MM.1S (cell line): ENCODE measurements around the gene DNAAF1.

Source experiments
- DNase-seq: peaks from one replicate; pipeline ENCODE4 v3.0.0-alpha.2; 2015
- H2AFZ ChIP-seq: fragments of 300-600 bp; sonication (generic); 2 replicates; pipeline ENCODE4 v1.6.0; 2016; ENCODE audit warnings: antibody characterized with exemption, low read length
- H3F3A ChIP-seq: fragments of 300-600 bp; sonication (generic); 2 replicates; pipeline ENCODE4 v1.6.1; 2016; ENCODE audit warnings: mild to moderate bottlenecking, antibody characterized with exemption, low read length, moderate library complexity, mixed read lengths; ENCODE audit not compliant: insufficient read depth
- H3K27ac ChIP-seq: fragments of 300-600 bp; sonication (generic); 2 replicates; pipeline ENCODE4 v1.5.1; 2016; ENCODE audit warnings: mild to moderate bottlenecking, low read length
- H3K27me3 ChIP-seq: fragments of 300-600 bp; sonication (generic); replicated peaks from 2 replicates; pipeline ENCODE4 v1.6.0; 2016; ENCODE audit warnings: low read length; ENCODE audit not compliant: insufficient read depth
- H3K36me3 ChIP-seq: fragments of 300-600 bp; sonication (generic); replicated peaks from 2 replicates; pipeline ENCODE4 v1.6.1; 2016; ENCODE audit warnings: mild to moderate bottlenecking, low read length, mixed read lengths; ENCODE audit not compliant: insufficient read depth
- H3K4me1 ChIP-seq: fragments of 300-600 bp; sonication (generic); 2 replicates; pipeline ENCODE4 v1.6.1; 2016; ENCODE audit warnings: low read length, mixed read lengths
- H3K4me2 ChIP-seq: fragments of 300-600 bp; sonication (generic); 2 replicates; pipeline ENCODE4 v1.6.0; 2016; ENCODE audit warnings: low read depth, low read length
- H3K4me3 ChIP-seq: fragments of 300-600 bp; sonication (generic); 2 replicates; pipeline ENCODE4 v1.5.1; 2016; ENCODE audit warnings: low read length, mixed read lengths
- H3K79me2 ChIP-seq: fragments of 300-600 bp; sonication (generic); 2 replicates; pipeline ENCODE4 v1.6.1; 2016; ENCODE audit warnings: mixed run types, low read length, mixed read lengths
- H3K9ac ChIP-seq: fragments of 300-600 bp; sonication (generic); 2 replicates; pipeline ENCODE4 v1.6.1; 2016; ENCODE audit warnings: low read length, mixed read lengths
- H3K9me2 ChIP-seq: fragments of 300-600 bp; sonication (generic); replicated peaks from 2 replicates; pipeline ENCODE4 v1.6.1; 2016; ENCODE audit warnings: mild to moderate bottlenecking, low read length, mixed read lengths; ENCODE audit not compliant: insufficient read depth
- H3K9me3 ChIP-seq: fragments of 300-600 bp; sonication (generic); replicated peaks from 2 replicates; pipeline ENCODE4 v1.6.1; 2016; ENCODE audit warnings: mild to moderate bottlenecking, low read length, mixed read lengths; ENCODE audit not compliant: insufficient read depth
- H4K20me1 ChIP-seq: fragments of 300-600 bp; sonication (generic); 2 replicates; pipeline ENCODE4 v1.6.1; 2016; ENCODE audit warnings: mild to moderate bottlenecking, low read length, moderate library complexity, mixed read lengths; ENCODE audit not compliant: insufficient read depth
- EZH2 ChIP-seq: fragments of 300-600 bp; sonication (generic); optimal IDR thresholded peaks from 2 replicates; pipeline ENCODE3; 2017; ENCODE audit warnings: low read depth, mild to moderate bottlenecking, antibody characterized with exemption, low read length, mixed read lengths
- EZH2phosphoT487 ChIP-seq: fragments of 300-600 bp; sonication (generic); IDR thresholded peaks from 2 replicates; pipeline ENCODE4 v1.6.1; 2018; ENCODE audit warnings: antibody characterized with exemption, low read length
- TF ChIP-seq, protein P1 (sequence below): fragments of 300-600 bp; sonication (generic); IDR thresholded peaks from 2 replicates; pipeline ENCODE4 v1.5.1; 2016; ENCODE audit warnings: antibody characterized with exemption, low read length, mixed read lengths

Gene DNAAF1

GRCh38 chr16:84144859-84145639 is at the start of gene DNAAF1, which contains the start of gene HSDL1:
Gene DNAAF1, plus strand, starts transcription at chr16:84145308. Its CDS starts 133 bp downstream, at chr16:84145441.
Gene HSDL1, minus strand, starts transcription at chr16:84145177. Its CDS starts 13,856 bp downstream, at chr16:84131321.
- Histone ChIP-seq H4K20me1 (no peaks in the 10 kb centered on the region), H3K4me3 (peak within 1 kb of the TSS; percentile 69), H3K27ac (peak within 1 kb of the TSS; percentile 84), H3K79me2 (peaks cover 38% of the 10 kb centered on the region), H3K36me3 (no peaks in the 10 kb centered on the region), H3K27me3 (no peaks in the 10 kb centered on the region), H3K9me3 (no peaks in the 10 kb centered on the region), H3F3A (no peaks in the 10 kb centered on the region), H3K4me2 (peak within 1 kb of the TSS; percentile 69), H3K9me2 (no peaks in the 10 kb centered on the region), H2AFZ (peak within 1 kb of the TSS; percentile 46), H3K9ac (peak within 1 kb of the TSS; percentile 92), H3K4me1 (peaks cover 5% of the 10 kb centered on the region)
- TF ChIP-seq, protein P1, sequence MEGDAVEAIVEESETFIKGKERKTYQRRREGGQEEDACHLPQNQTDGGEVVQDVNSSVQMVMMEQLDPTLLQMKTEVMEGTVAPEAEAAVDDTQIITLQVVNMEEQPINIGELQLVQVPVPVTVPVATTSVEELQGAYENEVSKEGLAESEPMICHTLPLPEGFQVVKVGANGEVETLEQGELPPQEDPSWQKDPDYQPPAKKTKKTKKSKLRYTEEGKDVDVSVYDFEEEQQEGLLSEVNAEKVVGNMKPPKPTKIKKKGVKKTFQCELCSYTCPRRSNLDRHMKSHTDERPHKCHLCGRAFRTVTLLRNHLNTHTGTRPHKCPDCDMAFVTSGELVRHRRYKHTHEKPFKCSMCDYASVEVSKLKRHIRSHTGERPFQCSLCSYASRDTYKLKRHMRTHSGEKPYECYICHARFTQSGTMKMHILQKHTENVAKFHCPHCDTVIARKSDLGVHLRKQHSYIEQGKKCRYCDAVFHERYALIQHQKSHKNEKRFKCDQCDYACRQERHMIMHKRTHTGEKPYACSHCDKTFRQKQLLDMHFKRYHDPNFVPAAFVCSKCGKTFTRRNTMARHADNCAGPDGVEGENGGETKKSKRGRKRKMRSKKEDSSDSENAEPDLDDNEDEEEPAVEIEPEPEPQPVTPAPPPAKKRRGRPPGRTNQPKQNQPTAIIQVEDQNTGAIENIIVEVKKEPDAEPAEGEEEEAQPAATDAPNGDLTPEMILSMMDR: peak; percentile 7; the same call in 1 of the 2 replicates
- no peak for TF ChIP-seq EZH2phosphoT487
- no peak for TF ChIP-seq EZH2
- peak; percentile 81 for DNase-seq

- H4K20me1 ChIP-seq: no peaks in the 10 kb centered on the region
- no peaks in the 10 kb centered on the region for H3K27me3 ChIP-seq
- peaks cover 51% of the 10 kb centered on the region for H3K79me2 ChIP-seq
- peaks cover 4% of the 10 kb centered on the region for H3F3A ChIP-seq
- no peak overlapping the region for H3K4me2 ChIP-seq
- no peaks in the 10 kb centered on the region for H3K9me3 ChIP-seq
- H3K9me2 ChIP-seq: no peaks in the 10 kb centered on the region
- H3K9ac ChIP-seq: no peak overlapping the region
- H3K4me1 ChIP-seq: 0 out of 2 replicates have a peak, but pooled peaks cover 7% of the 10 kb centered on the region
- H3K36me3 ChIP-seq: no peaks in the 10 kb centered on the region; the same call in 1 of the 2 replicates
- H3K4me3 ChIP-seq: no peak overlapping the region
- TF ChIP-seq EZH2 (no peak), EZH2phosphoT487 (no peak)
- TF ChIP-seq, protein P1: no peak
- DNase-seq: no peak
- no peak overlapping the region for H3K27ac ChIP-seq
- H2AFZ ChIP-seq: no peak overlapping the region
Measured at GRCh38 chr16:84095466-84095865, 49.6 kb upstream of the DNAAF1 start.

DNA sequence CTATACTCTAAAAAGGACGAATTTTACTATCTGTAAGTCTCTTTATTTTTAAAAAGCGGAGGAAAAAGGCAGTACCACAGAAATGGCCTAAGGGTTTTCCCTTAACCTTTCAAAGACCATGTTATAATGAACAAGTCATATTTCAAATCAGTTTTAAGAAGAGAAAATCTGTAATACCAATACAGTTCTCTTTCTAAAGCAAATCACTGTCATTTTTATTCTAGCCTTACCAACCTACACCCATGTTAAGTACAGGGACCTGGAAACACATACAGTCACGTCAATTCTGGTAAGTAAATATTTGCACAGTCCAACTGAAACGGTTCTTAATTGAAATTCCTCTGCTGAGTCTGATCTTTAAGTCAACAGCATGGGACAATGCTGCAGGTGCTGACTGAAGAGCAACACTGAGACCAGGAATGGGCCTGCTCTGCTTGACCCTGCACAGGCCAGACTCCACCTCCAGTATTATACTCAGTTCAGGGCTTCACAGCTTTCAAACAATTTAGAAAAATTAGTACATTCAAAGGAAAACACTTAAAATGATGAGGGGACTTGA is 48.6 kb upstream of the DNAAF1 start:
- Histone ChIP-seq H3K27me3 (no peaks in the 10 kb centered on the region), H4K20me1 (no peaks in the 10 kb centered on the region), H3K9ac (no peak overlapping the region), H3K4me1 (0 out of 2 replicates have a peak, but pooled peaks cover 7% of the 10 kb centered on the region), H3K27ac (no peak overlapping the region), H3K4me3 (no peak overlapping the region), H3K9me3 (no peaks in the 10 kb centered on the region), H3K4me2 (no peak overlapping the region), H3K9me2 (no peaks in the 10 kb centered on the region), H3K36me3 (no peaks in the 10 kb centered on the region; the same call in 1 of the 2 replicates), H3F3A (peaks cover 4% of the 10 kb centered on the region), H3K79me2 (peaks cover 57% of the 10 kb centered on the region), H2AFZ (no peak overlapping the region)
- no peak for TF ChIP-seq EZH2
- TF ChIP-seq, protein P1: no peak
- no peak for TF ChIP-seq EZH2phosphoT487
- DNase-seq: no peak
